Fibroblast of the aortic adventitia (primary cell): ENCODE data around the gene SPNS2. TPM values are rescaled to one million over a fixed set of nuclear protein-coding genes. Genes with fewer than 3 reads are reported as not detected.

ENCODE experiments used
- DNase-seq: peaks from one replicate; pipeline ENCODE4 v3.0.0-alpha.2; 2010; ENCODE audit warnings: low read depth
- H3K4me3 ChIP-seq: 2 replicates; pipeline ENCODE4 v1.5.1; 2011; ENCODE audit warnings: low read depth, mild to moderate bottlenecking, control low read depth, low read length, moderate library complexity
- total RNA-seq: library from RNA; depleted of rRNA; stranded (reverse); fragments of >200 nt; gene quantifications from 2 replicates; pipeline ENCODE4 v1.2.3, GENCODE V29; 2012; ENCODE audit warnings: low replicate concordance
- TF ChIP-seq, protein P1 (sequence below): IDR thresholded peaks from 2 replicates; pipeline ENCODE4 v1.5.1; 2011; ENCODE audit warnings: mild to moderate bottlenecking, low read length, control low read depth, inconsistent platforms; ENCODE audit not compliant: insufficient read depth

Gene SPNS2
- total RNA-seq, 1 donor: 0.27 TPM

DNA sequence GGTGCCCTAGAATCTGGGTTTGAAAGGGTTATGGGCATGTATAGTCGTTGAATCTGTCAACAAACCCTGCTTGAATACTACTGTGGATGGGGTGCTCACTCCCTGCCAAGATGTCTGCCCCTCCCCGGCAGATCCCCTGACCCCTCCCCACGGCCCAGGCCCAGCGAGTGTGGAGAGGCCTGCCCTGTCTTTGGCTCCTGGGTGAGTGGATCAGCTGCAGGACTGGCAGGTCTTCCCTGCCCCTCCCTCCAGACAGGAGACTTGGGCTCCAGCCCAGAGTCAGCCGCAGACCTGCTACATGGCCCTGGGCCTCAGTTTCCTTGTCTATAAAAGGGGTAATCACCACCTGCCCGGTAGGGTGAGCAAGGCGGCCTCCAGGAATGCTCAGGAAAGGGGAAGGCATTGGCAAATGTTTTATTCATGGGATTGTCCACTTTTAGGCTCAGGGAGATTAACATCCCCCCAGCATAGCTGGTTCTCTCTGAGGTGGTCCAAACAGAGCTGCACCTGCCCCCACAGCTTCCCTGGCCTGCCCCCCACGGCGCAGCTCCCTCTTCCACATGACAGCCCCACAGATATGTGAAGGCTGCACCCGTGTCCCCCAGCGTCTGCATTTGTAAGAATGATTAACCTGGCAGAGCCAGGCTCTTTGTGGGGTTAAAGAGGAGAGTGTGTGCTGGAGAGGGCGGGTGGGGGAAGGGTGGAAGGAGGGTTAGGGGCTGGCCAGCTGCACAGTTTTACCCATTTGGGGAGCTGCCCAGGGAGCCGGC lies 18.5 kb upstream of the SPNS2 start:
- H3K4me3 ChIP-seq: no peak overlapping the region
- TF ChIP-seq, protein P1, sequence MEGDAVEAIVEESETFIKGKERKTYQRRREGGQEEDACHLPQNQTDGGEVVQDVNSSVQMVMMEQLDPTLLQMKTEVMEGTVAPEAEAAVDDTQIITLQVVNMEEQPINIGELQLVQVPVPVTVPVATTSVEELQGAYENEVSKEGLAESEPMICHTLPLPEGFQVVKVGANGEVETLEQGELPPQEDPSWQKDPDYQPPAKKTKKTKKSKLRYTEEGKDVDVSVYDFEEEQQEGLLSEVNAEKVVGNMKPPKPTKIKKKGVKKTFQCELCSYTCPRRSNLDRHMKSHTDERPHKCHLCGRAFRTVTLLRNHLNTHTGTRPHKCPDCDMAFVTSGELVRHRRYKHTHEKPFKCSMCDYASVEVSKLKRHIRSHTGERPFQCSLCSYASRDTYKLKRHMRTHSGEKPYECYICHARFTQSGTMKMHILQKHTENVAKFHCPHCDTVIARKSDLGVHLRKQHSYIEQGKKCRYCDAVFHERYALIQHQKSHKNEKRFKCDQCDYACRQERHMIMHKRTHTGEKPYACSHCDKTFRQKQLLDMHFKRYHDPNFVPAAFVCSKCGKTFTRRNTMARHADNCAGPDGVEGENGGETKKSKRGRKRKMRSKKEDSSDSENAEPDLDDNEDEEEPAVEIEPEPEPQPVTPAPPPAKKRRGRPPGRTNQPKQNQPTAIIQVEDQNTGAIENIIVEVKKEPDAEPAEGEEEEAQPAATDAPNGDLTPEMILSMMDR: no peak
- no peak for DNase-seq

DNA sequence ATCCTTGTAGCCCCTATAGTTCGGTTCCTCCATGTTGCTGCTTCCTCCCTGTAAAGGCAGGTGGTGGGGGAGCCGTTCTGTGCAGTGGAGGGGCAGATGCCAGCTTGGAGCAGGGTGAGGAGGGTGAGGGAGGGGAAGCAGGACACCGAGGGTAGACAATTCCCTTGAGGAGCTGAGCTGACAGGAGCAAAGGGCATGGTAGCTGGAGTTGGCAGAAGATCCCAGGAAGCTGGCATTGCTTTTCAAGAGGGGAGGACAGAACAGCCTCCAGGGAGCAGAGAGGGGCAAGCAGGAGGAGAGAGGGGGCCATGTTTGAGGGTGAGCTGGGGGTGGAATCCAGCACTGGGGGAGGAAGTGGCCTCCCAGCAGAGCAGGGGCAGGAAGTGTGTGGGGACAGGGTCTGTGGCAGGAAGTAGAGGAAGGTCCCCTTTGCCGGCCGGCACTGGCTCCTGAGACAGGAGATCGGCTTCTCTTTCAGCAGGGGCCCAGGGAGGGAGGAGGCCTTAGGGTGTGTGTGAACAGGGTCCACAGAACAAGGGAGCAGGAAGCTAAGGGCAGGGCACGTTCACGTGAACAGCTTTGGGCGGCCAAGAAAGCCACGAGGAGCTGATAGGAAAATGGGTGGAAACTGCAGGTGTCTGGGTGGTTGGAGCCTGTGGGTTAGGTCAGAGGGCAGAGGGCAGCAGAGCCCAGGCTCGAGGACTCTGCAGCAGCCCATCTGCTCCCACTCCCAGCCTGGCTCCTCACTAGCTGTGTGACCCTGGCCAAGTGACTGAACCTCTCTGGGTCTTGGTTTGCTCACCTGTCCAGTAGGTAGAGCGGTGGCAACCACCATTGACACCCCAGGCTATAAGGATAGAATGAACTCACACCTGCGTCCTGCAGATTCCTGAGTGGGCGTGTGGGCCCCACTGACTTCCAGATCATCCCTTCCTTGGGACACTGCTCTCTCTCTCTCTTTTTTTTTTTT lies 17.5 kb upstream of the SPNS2 start:
- H3K4me3 ChIP-seq: no peak overlapping the region
- no peak for DNase-seq
- TF ChIP-seq, protein P1: no peak

DNA sequence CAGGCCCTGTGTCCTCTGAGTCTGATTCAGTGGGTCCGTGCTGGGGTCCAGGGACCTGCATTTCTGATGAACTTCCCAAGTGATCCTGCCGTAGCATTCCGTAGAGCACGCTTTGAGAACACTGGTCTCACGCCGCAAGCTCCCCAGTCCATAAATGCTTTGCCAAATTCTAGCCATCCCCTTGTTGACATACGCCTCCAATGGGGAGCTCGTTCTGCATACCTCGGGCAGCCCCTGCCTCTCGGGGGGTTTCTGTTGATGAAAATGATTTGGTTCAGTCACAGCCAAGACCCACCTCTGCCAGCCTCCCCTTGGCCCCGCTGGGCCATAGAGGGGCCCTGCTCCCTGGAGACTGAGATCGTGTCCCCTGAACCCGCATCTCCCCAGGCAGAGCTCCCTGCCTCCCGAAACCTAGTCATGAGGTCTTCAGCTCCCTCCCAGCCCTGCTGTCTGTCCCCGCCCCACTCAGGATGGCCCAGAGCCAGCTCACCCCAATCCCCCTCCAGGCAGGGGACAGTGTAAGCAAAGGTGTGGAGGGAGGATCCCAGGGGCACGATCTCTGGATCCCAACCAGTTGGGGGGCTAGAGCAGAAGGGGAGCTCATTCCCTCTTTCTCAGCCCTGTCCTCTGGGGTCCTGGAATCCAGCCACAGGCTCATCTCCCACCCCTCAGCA lies 16.2 kb upstream of the SPNS2 start:
- DNase-seq: no peak
- no peak overlapping the region for H3K4me3 ChIP-seq
- TF ChIP-seq, protein P1: no peak

DNA sequence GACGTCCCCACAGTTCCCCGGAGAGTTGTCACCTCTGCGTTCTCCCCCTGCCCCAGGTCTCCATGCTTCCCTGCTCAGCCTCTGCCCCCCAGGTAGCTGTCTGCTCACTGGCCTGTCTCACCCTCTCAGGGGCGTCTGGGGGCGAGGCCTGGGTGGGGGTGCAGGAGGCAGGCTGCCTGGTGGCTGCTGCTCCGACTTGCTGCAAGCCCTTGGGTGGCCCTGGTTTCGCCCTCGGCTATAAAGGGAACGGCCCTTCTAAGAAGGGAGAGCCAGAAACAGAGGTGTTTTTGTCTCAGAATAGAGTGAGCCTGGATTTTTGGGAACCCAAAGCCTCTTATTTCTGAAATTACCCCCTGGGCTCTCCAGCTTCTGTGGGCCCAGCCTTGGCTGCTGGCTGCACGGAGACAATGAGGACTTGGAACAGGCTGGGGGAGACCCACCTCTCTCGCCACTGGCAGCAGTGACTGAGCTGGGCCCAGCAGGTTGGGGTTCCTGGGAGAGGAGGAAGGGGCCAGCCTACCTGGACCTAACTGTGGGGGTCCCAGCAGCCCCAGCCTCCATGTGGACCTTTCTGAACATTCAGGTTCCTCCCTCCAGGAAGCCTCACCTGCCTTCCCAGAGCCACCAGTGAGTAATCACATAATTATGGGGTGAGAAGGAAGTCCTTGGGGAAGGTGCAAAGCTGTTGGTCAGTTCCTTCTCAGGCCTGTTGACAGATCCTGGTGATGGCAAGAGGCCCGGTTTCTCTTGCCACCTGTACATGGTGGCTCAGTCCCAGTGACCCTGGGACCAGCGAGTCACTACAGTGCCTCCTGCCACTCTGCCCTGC lies 15.5 kb upstream of the SPNS2 start:
- TF ChIP-seq, protein P1: no peak
- no peak for DNase-seq
- H3K4me3 ChIP-seq: no peak overlapping the region

DNA sequence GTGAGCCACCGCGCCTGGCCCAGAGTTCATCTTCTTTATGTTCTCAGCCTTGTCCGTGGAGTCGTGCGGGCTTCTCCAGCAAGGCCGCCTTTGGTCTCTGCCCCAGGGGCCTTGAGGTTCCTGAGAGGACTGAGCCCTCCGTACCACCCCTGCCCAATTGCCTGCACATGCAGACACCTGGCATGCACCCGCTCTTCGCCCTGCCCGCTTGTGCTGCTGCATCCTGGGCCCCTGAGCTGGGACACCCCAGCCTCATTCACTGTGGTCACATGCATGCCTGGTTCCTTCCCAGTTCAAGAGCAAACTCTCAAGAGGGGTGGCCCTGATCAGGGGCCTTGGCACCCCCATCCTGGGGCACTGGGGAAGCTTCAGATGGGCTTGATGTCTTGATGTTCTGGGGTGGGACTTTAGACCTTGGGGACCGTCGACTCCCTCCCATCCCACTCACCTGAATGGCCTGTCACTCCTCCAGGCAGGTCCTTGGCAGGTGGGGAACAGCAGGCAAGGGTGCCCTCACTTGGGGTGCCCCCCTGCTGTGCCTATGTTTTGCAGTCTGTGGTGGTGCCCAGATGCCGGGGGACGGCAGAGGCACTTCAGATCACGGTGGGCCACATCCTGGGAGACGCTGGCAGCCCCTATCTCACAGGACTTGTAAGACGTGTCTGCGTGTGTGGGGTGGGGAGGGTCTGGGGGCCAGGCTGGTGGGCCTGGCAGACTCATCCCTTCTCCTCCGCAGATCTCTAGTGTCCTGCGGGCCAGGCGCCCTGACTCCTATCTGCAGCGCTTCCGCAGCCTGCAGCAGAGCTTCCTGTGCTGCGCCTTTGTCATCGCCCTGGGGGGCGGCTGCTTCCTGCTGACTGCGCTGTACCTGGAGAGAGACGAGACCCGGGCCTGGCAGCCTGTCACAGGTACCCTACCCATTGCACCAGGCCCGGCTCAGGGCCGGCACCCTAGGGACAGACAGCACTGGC lies 12.7 kb upstream of the SPNS2 start:
- no peak overlapping the region for H3K4me3 ChIP-seq
- TF ChIP-seq, protein P1: no peak
- DNase-seq: no peak
